Right ventricle myocardium superior (tissue), 1 donor: ENCODE measurements around the gene SETD2. TPM values are rescaled to one million over a fixed set of nuclear protein-coding genes. Genes with fewer than 3 reads are reported as not detected.
"Not testable (repeated sequence)": the region's sequence is repeated elsewhere in the genome, so short reads cannot be mapped to it uniquely, and the experiment has no call there.

Experiments
- ATAC-seq: fragments of 200-7000 bp; cut with Tn5 transposase; one replicate; pipeline ENCODE4 v1.9.1; 2020; ENCODE audit warnings: mild to moderate bottlenecking; ENCODE audit not compliant: poor library complexity
- DNase-seq: peaks from one replicate; pipeline ENCODE4 v3.0.0-alpha.2; 2020
- intact Hi-C: fragments of 100-400 bp; cut with DNase I; formaldehyde crosslinking; loops from one replicate; pipeline ENCODE4 v1.11.2; 2022
- total RNA-seq: library from RNA; stranded (reverse); fragmentation: NEBNext Ultra II Directional; extraction: Animal tissue kit (Norgen Biotek cat#: 25700); gene quantifications from one replicate; pipeline ENCODE4 v1.2.1, GENCODE V29; 2021
- donor health status: DM: no; HTN: yes; CAD: no; lungs with severe emphysema.

SETD2 gene
- total RNA-seq, 1 donor from 2014 or later, result 23.8 TPM

GRCh38 chr3:47156396-47156795, 7.5 kb downstream of the SETD2 start:
- DNase-seq (no peak), ATAC-seq (no peak)
- intact Hi-C loops, result no loop called here

DNA sequence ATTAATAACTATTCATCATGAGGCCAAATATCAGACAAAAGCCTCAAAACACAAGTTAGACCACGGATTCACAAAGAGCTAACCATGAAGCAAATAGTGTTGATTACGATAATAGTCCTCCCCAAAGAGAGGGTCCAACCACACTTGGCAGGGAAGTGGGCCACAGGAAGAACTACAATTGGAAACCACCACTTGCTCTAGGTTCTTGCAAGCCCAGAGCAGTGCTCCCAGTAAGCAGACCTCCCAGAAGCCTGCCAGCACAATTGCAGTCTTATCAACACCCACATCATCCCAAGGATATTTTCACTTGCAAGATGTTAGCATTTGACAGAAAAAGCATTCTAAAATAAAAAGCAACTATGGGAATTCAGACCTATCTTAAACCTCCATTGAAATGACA, 11.3 kb downstream of the SETD2 start:
- ATAC-seq (no peak), DNase-seq (no peak)
- intact Hi-C loops, result no loop called here

GRCh38 chr3:47151836-47152235, 12.1 kb downstream of the SETD2 start:
- no peak for ATAC-seq
- intact Hi-C loops, result no loop called here

GRCh38 chr3:47149339-47149933, 14.5 kb downstream of the SETD2 start:
- intact Hi-C loops, result no loop called here
- DNase-seq, result no peak
- ATAC-seq, result no peak

More at GRCh38 chr3:47151836-47152235, 12.1 kb downstream of the SETD2 start:
- no peak for DNase-seq

DNA sequence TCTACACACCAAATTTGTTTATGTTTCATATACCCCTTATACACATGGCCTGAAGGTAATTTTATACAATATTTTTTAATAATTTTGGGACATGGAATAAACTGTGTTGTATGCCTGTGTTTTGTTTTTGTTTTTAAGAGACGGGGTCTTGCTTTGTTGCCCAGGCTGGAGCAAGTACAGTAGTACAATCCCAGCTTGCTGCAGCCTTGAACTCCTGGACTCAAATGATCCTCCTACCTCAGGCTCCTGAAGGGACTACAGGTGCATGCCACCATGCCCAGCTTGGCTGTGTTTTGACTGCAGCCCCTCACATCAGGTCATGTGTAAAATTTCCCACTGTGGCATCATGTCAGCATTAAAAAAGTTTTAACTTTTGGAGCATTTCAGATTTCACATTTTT, 18.6 kb downstream of the SETD2 start:
- intact Hi-C loops, result no loop called here
- DNase-seq (no peak), ATAC-seq (no peak)

- DNase-seq (no peak), ATAC-seq (no peak)
- intact Hi-C loops, result no loop called here
Measured at GRCh38 chr3:47143068-47143467, 20.8 kb downstream of the SETD2 start.

DNA sequence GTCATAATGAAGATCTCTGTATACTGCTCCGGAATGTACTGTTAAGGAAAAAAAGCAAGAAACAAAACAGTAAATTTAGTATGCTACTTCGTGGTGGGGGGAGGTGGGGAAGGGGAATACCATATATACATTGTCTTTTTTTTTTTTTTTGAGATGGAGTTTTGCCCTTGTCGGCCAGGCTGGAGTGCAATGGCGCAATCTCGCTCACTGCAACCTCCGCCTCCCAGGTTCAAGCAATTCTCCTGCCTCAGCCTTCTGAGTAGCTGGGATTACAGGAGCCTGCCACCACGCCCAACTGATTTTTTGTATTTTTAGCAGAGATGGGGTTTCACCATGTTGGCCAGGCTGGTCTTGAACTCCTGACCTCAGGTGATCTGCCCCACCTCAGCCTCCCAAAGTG, 21.4 kb downstream of the SETD2 start:
- intact Hi-C loops, ATAC-seq, DNase-seq: not testable (repeated sequence)

- intact Hi-C loops, ATAC-seq, DNase-seq: not testable (repeated sequence)
Measured at GRCh38 chr3:47140973-47141461, 22.9 kb downstream of the SETD2 start.

DNA sequence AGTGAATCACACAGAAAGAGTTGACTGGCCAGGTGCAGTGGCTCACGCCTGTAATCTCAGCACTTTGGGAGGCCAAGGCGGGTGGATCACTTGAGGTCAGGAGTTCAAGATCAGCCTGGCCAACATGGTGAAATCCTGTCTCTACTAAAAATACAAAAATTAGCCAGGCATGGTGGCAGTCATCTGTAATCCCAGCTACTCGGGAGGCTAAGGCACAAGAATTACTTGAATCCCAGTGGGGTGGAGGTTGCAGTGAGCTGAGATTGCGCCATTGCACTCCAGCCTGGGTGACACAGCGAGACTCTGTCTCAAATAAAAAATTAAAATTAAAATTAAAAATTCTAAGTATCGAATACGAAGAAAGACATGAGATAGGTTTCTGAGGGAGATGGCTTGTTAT, 23.4 kb downstream of the SETD2 start:
- DNase-seq, ATAC-seq, intact Hi-C loops: not testable (repeated sequence)

DNA sequence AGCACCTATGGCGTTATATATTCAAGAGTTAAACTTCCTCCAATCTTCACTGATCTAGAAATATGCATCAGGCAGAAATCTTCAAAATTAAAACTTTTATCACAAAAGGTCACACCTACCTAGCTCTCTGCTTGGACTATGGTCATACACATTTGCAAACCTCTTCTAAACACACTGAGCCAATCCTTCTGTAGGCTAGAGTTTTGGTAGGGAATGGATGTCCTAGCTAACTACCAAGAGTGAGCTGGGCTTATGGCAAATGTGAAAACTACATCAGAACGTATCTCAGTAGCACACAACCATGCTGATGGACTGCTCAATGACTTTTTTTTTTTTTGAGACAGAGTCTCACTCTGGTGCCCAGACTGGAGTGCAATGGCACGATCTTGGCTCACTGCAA, 29.6 kb downstream of the SETD2 start:
- no peak for DNase-seq
- no peak for ATAC-seq

GRCh38 chr3:47133641-47134040, 30.3 kb downstream of the SETD2 start:
- ATAC-seq, result no peak
- intact Hi-C loops, result no loop called here
- DNase-seq, result no peak

More for the DNA sequence above, 29.6 kb downstream of the SETD2 start:
- intact Hi-C loops, result no loop called here

GRCh38 chr3:47130557-47130956, 33.4 kb downstream of the SETD2 start:
- intact Hi-C loops, result no loop called here
- DNase-seq (no peak), ATAC-seq (no peak)

DNA sequence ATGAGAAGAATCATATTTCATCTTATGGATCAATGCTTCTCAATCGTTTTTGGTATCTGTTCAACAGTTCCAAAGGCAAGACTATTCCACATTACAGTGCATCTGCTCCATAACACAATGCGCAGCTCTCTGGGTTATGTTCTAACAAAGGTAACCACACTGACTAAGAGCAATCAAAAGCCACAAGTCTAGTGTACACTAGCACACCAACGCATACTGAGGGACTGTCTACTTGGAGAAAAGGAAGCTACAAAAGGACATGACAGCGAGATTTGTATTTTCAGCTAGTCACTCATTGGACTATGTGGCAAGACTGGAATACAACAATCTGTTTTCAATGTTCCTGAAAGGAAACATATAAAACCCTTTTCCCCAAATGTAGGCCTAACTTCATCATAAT, 35.8 kb downstream of the SETD2 start:
- no peak for ATAC-seq
- intact Hi-C loops, result no loop called here
- no peak for DNase-seq

DNA sequence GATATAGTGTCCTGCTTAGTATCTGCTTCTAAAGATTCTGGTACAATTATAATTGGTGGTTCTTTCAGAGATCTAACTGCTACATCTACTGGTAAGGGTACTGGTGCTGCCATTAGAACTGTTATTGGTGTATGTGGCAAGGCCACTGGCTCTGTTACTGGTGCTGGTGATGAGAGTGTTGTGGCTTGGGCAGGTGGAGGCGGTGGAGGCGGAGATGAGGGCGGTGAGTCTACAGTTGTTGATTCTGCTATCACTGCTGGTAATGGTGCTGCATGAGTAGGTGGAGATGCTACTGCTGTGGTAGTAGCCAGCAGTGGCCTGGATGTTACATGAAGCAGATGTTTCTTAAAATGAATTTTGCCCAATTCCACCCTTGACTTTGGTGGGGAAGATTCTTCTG, 40.1 kb downstream of the SETD2 start:
- intact Hi-C loops, result no loop called here

DNA sequence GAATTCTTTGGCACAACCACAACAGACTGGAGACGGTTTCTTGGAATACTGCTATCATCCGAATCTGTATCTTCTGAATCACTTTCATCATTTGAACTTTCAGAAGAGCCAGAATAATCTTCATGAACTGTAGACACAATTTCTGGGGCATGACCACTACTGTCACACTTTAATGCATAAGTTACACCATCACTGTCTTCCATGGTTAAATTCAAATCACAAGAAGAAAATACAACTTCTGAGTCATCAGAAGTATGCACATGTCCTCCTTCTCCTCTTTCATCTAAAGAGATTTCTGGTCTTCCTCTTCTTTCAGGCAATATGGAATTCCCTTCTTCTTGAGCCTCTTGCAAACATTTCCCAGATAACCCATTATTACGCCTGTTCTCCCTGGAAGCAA, 42.5 kb downstream of the SETD2 start:
- no peak for ATAC-seq
- no peak for DNase-seq
- intact Hi-C loops, result no loop called here

More for the DNA sequence above, 40.1 kb downstream of the SETD2 start:
- no peak for ATAC-seq
- no peak for DNase-seq

DNA sequence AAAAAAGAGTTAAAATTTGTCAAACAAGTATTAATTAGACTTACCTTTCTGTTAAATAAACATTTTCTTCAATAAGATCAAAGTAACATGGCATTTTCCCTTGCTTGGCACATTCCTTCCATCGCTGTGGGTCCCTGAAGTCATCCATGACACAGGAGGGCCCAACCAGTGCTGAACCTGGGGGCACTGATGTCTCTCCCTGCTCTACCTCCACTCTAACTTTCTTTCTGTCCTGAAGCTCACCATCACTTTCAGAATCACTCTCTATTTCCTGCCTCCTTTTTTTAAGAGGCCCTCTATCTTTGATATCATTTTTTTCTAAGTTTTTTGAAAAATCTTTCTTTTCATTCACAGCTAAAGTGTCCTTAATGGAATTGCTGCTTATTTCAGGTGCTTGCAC, 43.8 kb downstream of the SETD2 start:
- intact Hi-C loops, result no loop called here
- ATAC-seq (no peak), DNase-seq (no peak)

GRCh38 chr3:47119387-47119786, 44.5 kb downstream of the SETD2 start:
- intact Hi-C loops, ATAC-seq, DNase-seq: not testable (repeated sequence)

- ATAC-seq (no peak), DNase-seq (no peak)
- intact Hi-C loops, result no loop called here
Measured at GRCh38 chr3:47117807-47118364, 46.0 kb downstream of the SETD2 start.

DNA sequence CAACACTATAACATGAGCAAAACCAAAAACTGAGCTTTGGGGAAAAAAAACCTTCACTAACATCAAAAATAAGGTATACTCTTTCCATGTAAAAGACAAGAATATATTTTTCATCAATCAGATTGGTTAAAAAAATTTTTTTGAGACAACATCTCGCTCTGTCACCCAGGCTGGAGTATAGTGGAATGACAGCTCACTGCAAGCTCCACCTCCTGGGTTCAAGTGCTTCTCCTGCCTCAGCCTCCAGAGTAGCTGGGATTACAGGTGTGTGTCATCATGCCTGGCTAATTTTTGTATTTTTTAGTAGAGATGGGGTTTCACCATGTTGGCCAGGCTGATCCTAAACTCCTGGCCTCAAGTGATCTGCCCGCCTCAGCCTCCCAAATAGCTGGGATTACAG, 48.4 kb downstream of the SETD2 start:
- ATAC-seq, intact Hi-C loops, DNase-seq: not testable (repeated sequence)

GRCh38 chr3:47113669-47114365, 50.1 kb downstream of the SETD2 start:
- no peak for DNase-seq
- intact Hi-C loops, result no loop called here
- no peak for ATAC-seq
